NCI-H2081 treated with DMSO at 0.1 percent for 48 hours (cell line): ENCODE data around the gene AKT1.

Source experiments
- DNase-seq: peaks from one replicate; lab custom pipeline; 2025; lab: John Stamatoyannopoulos, UW

AKT1 gene

DNA sequence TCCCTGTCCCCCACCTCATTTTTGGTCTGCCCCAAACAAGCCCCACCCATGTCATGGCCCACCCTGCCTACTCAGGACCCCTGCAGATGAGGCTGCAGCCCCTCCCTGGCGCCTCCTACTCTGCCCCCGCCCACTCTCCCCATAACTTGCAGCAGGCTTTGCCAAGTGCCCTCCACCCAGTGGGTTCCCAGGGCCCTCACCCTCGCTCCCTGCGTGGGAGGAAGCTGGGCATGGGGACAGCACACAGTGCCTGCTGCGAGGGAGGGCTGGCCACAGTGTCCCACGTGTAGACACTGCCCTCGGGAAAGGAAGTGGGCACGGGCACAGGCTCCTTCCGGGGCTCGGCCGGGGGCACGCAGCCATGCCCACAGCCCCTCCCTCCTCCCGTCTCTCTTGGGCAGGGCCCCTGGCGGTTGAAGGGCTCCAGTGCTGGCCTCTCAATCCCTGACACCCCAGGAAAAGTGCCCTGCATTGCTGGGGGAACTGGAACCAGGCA lies 9.4 kb downstream of the AKT1 start:
- DNase-seq, result no peak

DNA sequence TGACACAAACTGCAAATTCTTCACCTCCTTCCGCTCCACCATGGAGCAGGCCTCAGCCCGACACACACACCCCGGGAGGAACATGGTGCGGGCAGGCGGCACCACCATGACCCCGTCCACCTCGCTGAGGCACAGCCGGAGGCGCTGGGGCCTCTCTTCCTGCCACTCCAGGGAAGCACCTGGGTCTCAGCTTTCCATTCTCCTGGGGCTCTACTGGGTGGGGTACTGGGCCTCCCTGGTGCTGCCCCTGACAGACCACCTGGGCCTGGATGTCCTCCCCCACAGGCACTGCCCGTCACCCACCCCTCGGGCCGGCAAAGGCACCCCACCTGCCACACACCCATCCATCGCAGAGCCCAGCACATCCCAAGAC lies 9.9 kb downstream of the AKT1 start:
- DNase-seq, result no peak

GRCh38 chr14:104784846-104785707 lies 10.5 kb downstream of the AKT1 start:
- DNase-seq, result peak; percentile 14

GRCh38 chr14:104784218-104784568 lies 11.4 kb downstream of the AKT1 start:
- no peak for DNase-seq

GRCh38 chr14:104783484-104784217 lies 11.9 kb downstream of the AKT1 start:
- no peak for DNase-seq

DNA sequence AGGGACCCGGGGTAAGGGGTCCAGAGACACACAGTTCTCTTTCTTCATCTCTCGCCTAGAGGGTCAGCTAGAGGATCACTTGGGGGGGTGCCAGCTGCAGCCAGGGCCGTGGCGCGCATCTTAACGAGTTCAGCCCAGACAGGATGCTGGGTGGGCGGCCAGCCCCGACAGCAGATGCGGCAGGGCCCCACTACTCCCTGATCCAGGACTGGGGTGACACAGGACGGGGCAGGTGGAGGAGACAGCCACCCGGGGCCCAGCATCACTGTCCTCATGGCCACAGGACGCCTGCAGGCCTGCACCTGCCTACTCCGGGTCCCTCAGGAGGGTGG lies 12.8 kb downstream of the AKT1 start:
- no peak for DNase-seq

DNA sequence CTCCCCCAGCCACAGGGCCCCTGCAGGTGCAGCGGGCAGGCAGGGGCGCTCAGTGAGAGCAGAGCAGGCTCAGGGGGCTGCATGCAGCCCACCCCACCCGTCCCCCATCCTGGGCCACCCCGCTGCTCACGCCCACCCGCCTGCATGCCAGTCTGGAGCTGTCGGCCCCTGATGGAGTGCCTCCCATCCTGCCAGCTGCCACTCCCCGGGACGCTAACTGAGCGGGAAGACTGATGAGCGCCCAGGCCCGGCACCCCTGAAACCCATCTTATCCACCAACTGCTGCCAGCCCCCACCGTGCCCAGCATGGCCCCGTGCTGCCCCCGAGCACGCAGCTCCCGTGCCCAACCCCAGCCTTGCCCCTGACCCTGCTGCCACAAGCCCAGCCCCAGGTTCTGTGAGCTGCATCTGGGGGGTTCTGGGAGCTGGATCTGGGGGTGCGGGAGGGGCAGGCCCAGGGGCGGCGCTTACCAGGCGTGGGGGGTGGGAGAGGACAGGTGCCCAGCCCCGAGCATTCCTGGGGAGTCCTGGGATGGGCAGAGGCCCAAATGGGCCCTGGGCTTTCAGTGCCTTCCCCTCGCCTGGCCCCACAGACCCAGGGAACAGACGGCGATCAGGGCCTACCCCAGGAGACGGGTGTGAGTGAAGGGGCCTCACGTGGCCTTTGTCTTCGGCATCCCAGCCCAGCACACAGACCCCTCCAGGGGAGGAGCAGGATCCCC lies 13.3 kb downstream of the AKT1 start:
- DNase-seq, result no peak

GRCh38 chr14:104781271-104782077 lies 14.1 kb downstream of the AKT1 start:
- DNase-seq, result no peak

DNA sequence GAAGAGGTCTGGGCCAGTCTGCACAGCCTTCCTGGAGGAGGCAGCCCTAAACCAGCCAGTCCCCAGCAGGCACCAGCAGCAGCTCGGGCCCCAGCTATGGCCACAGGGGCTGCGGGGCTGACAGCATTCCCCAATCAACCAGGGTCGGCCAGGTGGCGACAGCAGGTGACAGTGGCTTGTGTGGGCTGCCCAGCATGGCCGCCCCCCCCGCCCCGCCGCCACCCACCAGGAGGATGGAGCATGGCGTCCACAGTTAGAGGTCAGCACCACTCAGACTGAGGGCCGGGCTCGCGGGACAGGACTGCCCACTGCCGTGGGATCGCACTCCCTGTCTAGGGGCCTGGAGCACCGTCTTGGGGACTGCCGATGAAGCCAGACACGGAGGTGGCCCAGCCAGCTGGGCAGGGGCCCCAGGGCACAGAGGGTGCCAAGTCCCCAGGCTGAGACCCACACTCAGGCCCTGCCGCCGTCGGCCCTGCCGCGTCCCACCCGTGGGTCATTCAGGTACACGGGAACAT lies 15.0 kb downstream of the AKT1 start:
- DNase-seq, result no peak

GRCh38 chr14:104779776-104780512 lies 15.6 kb downstream of the AKT1 start:
- DNase-seq, result no peak

- no peak for DNase-seq
Measured at GRCh38 chr14:104778694-104779331, 16.7 kb downstream of the AKT1 start.

- no peak for DNase-seq
Measured at GRCh38 chr14:104777808-104778249, 17.7 kb downstream of the AKT1 start.

GRCh38 chr14:104776961-104777807 lies 18.4 kb downstream of the AKT1 start:
- no peak for DNase-seq

DNA sequence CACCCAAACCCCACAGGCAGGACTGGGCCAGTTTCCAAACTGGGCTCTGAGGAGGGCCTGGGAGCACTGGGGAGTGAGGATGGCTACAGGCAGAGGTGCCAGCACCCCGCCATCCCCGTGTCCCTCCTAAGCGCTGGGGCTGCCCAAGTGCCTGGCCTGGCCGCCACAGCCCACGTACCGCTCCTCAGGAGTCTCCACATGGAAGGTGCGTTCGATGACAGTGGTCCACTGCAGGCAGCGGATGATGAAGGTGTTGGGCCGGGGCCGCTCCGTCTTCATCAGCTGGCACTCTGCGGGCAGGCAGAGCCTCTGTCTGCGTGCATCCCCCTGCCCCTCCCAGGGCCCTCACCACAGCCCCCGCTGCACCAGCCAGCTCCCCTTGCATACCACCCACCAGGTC lies 19.1 kb downstream of the AKT1 start:
- no peak for DNase-seq

DNA sequence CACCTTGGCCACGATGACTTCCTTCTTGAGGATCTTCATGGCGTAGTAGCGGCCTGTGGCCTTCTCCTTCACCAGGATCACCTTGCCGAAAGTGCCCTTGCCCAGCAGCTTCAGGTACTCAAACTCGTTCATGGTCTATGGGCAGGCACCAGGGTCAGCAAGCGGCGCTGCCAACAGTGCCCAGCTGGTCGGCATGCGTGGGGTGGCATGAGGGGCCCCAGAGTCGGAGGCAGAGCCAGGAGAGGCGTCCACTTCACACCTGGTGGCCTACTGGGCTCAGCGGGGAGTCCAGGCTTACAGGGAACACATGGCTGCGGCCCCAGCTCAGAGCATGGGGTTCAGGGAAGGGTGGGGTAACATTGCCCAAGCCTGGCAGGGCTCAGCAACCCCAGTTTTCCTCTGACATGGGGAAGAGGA lies 20.5 kb downstream of the AKT1 start:
- no peak for DNase-seq

DNA sequence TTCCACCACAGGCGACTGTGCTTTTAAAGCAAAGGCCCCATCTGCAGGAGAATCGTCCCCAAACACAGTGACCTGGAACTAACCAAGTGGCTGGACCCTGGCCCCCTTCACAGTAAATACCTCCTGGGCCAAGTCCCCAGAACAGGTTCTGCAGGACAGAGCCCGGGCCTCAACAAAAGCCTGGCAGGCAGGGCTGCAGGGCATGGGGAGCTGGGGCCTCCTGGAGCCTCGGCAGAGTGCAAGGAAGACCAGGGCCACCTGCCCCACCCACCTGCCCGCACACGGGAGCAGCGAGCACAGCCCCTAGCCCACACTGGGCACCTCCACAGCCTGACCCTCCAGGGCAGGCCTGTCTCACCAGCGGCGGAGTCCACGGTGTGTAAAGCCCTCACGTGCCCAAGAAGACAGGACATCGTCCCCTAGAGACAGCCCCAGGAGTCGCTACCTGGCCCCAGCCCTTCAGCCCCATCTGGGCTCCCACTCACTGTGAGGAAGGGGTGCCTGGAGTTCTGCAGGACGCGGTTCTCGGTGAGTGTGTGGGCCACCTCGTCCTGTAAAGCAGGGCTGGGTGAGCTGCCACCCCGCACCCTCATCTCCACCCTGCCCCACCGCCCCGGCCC lies 21.0 kb downstream of the AKT1 start:
- DNase-seq, result no peak

GRCh38 chr14:104773505-104774452 lies 21.8 kb downstream of the AKT1 start:
- DNase-seq, result no peak
